Stimulated activated naive CD4-positive, alpha-beta T cell treated with Interleukin-2 at 50 U/mL for 16 hours (primary cell): Measurements from ENCODE around the gene CYP19A1.

ENCODE experiments used
- DNase-seq: peaks from one replicate; lab custom pipeline; 2025; lab: John Stamatoyannopoulos, UW

Gene CYP19A1

GRCh38 chr15:51359981-51360380 lies 21.6 kb upstream of the CYP19A1 start:
- no peak for DNase-seq

GRCh38 chr15:51356983-51357382 lies 18.6 kb upstream of the CYP19A1 start:
- no peak for DNase-seq

GRCh38 chr15:51356147-51356546 lies 17.8 kb upstream of the CYP19A1 start:
- DNase-seq, result no peak

GRCh38 chr15:51355096-51355495 lies 16.7 kb upstream of the CYP19A1 start:
- DNase-seq, result no peak

GRCh38 chr15:51353976-51354375 lies 15.6 kb upstream of the CYP19A1 start:
- DNase-seq, result no peak

GRCh38 chr15:51350723-51351122 lies 12.3 kb upstream of the CYP19A1 start:
- DNase-seq, result no peak

- DNase-seq, result no peak
Observed at GRCh38 chr15:51349156-51349844, 10.9 kb upstream of the CYP19A1 start.

- no peak for DNase-seq
Observed at GRCh38 chr15:51348688-51349087, 10.3 kb upstream of the CYP19A1 start.

- no peak for DNase-seq
Observed at GRCh38 chr15:51346136-51346535, 7.7 kb upstream of the CYP19A1 start.

GRCh38 chr15:51343466-51343865 lies 5.1 kb upstream of the CYP19A1 start:
- DNase-seq, result no peak

- no peak for DNase-seq
Observed at GRCh38 chr15:51342227-51342999, 4.0 kb upstream of the CYP19A1 start.

- DNase-seq, result no peak
Observed at GRCh38 chr15:51341366-51342226, 3.2 kb upstream of the CYP19A1 start, which contains the start of gene GLDN. Gene GLDN, plus strand, starts transcription at chr15:51341655. Its CDS starts 30 bp downstream, at chr15:51341685.

- DNase-seq, result no peak
Observed at GRCh38 chr15:51335538-51336410, 2.6 kb downstream of the CYP19A1 start.

- no peak for DNase-seq
Observed at GRCh38 chr15:51335087-51335486, 3.3 kb downstream of the CYP19A1 start.

GRCh38 chr15:51334011-51334451 lies 4.4 kb downstream of the CYP19A1 start:
- no peak for DNase-seq

GRCh38 chr15:51333571-51333970 lies 4.8 kb downstream of the CYP19A1 start:
- no peak for DNase-seq

- no peak for DNase-seq
Observed at GRCh38 chr15:51332206-51333147, 5.9 kb downstream of the CYP19A1 start.

GRCh38 chr15:51331141-51331540 lies 7.3 kb downstream of the CYP19A1 start:
- DNase-seq, result no peak

- no peak for DNase-seq
Observed at GRCh38 chr15:51328926-51329325, 9.5 kb downstream of the CYP19A1 start.

- no peak for DNase-seq
Observed at GRCh38 chr15:51327081-51327480, 11.3 kb downstream of the CYP19A1 start.
